Measurements from ENCODE around the gene PTPRN2. TPM values are rescaled to one million over a fixed set of nuclear protein-coding genes. Genes with fewer than 3 reads are reported as not detected.

Gene PTPRN2
- total and polyA plus RNA-seq, 2 of the 13 experiments (the other 11 are each of a cell fraction or from before 2014, with no cell fraction given) = 2.5 to 24.2 TPM

- TF ChIP-seq GMEB2 (CRISPR knock-in tag; IDR thresholded peaks at IDR 0.05; ENCODE audit: low read depth) (no peak), ZNF589 (CRISPR knock-in tag; conservative IDR thresholded peaks at IDR 0.05) (0 out of 2 replicates have a peak, but pooled peaks have one; percentile 22), MEIS1 (CRISPR knock-in tag; IDR thresholded peaks at IDR 0.05; ENCODE audit: borderline replicate concordance) (0 out of 2 replicates have a peak, but pooled peaks have one; percentile 21), PHF5A (CRISPR knock-in tag; IDR thresholded peaks at IDR 0.05; ENCODE audit: low read depth, unreplicated experiment) (no peak), TSC22D2 (CRISPR knock-in tag; IDR thresholded peaks at IDR 0.05; ENCODE audit: borderline replicate concordance) (no peak), PLRG1 (conservative IDR thresholded peaks at IDR 0.05) (no peak), ZNF556 (CRISPR knock-in tag; IDR thresholded peaks at IDR 0.05; ENCODE audit: borderline replicate concordance) (0 out of 2 replicates have a peak, but pooled peaks have one; percentile 48), RFX3 (CRISPR knock-in tag; IDR thresholded peaks at IDR 0.05) (no peak), ZMAT3 (CRISPR knock-in tag; conservative IDR thresholded peaks at IDR 0.05) (no peak), FOXJ3 (CRISPR knock-in tag; IDR thresholded peaks at IDR 0.05; ENCODE audit: borderline replicate concordance) (no peak), BCL3 (CRISPR knock-in tag; IDR thresholded peaks at IDR 0.05) (no peak), MED13 (CRISPR knock-in tag; IDR thresholded peaks at IDR 0.05) (no peak), KLF16 (CRISPR knock-in tag; IDR thresholded peaks at IDR 0.05) (no peak), MZF1 (CRISPR knock-in tag; IDR thresholded peaks at IDR 0.05; ENCODE audit: borderline replicate concordance) (no peak), ZNF567 (CRISPR knock-in tag; IDR thresholded peaks at IDR 0.05; ENCODE audit: borderline replicate concordance) (no peak), HNF4G (IDR thresholded peaks at IDR 0.05; ENCODE audit: borderline replicate concordance, low read depth, low read length) (peak; percentile 70; the same call in 1 of the 2 replicates), HNF4G (CRISPR knock-in tag; IDR thresholded peaks at IDR 0.05; ENCODE audit: borderline replicate concordance, low read depth) (0 out of 2 replicates have a peak, but pooled peaks have one; percentile 15)
- TF ChIP-seq, protein P1, sequence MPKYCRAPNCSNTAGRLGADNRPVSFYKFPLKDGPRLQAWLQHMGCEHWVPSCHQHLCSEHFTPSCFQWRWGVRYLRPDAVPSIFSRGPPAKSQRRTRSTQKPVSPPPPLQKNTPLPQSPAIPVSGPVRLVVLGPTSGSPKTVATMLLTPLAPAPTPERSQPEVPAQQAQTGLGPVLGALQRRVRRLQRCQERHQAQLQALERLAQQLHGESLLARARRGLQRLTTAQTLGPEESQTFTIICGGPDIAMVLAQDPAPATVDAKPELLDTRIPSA (CRISPR knock-in tag; IDR thresholded peaks at IDR 0.05; ENCODE audit: borderline replicate concordance) = no peak
- TF ChIP-seq, protein P2, sequence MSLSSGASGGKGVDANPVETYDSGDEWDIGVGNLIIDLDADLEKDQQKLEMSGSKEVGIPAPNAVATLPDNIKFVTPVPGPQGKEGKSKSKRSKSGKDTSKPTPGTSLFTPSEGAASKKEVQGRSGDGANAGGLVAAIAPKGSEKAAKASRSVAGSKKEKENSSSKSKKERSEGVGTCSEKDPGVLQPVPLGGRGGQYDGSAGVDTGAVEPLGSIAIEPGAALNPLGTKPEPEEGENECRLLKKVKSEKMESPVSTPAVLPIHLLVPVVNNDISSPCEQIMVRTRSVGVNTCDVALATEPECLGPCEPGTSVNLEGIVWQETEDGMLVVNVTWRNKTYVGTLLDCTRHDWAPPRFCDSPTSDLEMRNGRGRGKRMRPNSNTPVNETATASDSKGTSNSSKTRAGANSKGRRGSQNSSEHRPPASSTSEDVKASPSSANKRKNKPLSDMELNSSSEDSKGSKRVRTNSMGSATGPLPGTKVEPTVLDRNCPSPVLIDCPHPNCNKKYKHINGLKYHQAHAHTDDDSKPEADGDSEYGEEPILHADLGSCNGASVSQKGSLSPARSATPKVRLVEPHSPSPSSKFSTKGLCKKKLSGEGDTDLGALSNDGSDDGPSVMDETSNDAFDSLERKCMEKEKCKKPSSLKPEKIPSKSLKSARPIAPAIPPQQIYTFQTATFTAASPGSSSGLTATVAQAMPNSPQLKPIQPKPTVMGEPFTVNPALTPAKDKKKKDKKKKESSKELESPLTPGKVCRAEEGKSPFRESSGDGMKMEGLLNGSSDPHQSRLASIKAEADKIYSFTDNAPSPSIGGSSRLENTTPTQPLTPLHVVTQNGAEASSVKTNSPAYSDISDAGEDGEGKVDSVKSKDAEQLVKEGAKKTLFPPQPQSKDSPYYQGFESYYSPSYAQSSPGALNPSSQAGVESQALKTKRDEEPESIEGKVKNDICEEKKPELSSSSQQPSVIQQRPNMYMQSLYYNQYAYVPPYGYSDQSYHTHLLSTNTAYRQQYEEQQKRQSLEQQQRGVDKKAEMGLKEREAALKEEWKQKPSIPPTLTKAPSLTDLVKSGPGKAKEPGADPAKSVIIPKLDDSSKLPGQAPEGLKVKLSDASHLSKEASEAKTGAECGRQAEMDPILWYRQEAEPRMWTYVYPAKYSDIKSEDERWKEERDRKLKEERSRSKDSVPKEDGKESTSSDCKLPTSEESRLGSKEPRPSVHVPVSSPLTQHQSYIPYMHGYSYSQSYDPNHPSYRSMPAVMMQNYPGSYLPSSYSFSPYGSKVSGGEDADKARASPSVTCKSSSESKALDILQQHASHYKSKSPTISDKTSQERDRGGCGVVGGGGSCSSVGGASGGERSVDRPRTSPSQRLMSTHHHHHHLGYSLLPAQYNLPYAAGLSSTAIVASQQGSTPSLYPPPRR (CRISPR knock-in tag; IDR thresholded peaks at IDR 0.05; ENCODE audit: borderline replicate concordance) = 0 out of 2 replicates have a peak, but pooled peaks have one; percentile 34
These were observed 324.3 kb downstream of the PTPRN2 start (continued) for GRCh38 chr7:158263110-158263963.
